Osteocyte (in vitro differentiated cells): ENCODE data around the gene PNCK. TPM values are rescaled to one million over a fixed set of nuclear protein-coding genes. Genes with fewer than 3 reads are reported as not detected.

ENCODE experiments used
- DNase-seq: peaks from one replicate; pipeline ENCODE4 v3.0.0; 2021; ENCODE audit warnings: mixed read lengths; ENCODE audit not compliant: unreplicated experiment; ENCODE audit errors: extremely low spot score
- H3K27ac Mint-ChIP-seq: one replicate; pipeline ENCODE4 v1.8.0; 2021; ENCODE audit warnings: mild to moderate bottlenecking, mixed read lengths; ENCODE audit not compliant: unreplicated experiment
- H3K27me3 Mint-ChIP-seq: one replicate; pipeline ENCODE4 v1.8.0; 2021; ENCODE audit warnings: mixed read lengths; ENCODE audit not compliant: unreplicated experiment
- H3K36me3 Mint-ChIP-seq: one replicate; pipeline ENCODE4 v1.8.0; 2021; ENCODE audit warnings: mixed read lengths; ENCODE audit not compliant: unreplicated experiment
- H3K4me1 Mint-ChIP-seq: one replicate; pipeline ENCODE4 v1.8.0; 2021; ENCODE audit warnings: mixed read lengths; ENCODE audit not compliant: unreplicated experiment
- H3K4me3 Mint-ChIP-seq: one replicate; pipeline ENCODE4 v1.8.0; 2021; ENCODE audit warnings: mild to moderate bottlenecking, moderate library complexity, mixed read lengths; ENCODE audit not compliant: unreplicated experiment
- H3K9me3 Mint-ChIP-seq: one replicate; pipeline ENCODE4 v1.8.0; 2021; ENCODE audit warnings: mixed read lengths; ENCODE audit not compliant: unreplicated experiment
- CTCF ChIP-seq: fragments of 200-600 bp; sonication (generic); IDR thresholded peaks from 2 replicates; pipeline ENCODE4 v1.5.0; 2021; ENCODE audit warnings: antibody characterized with exemption, mild to moderate bottlenecking, moderate library complexity
- total RNA-seq: library from RNA; stranded (reverse); gene quantifications from 2 replicates; pipeline ENCODE4 v1.2.1, GENCODE V29; 2021

PNCK gene
- total RNA-seq, 1 donor from 2014 or later: 3.6 TPM

GRCh38 chrX:153648358-153649177, 25.0 kb downstream of the PNCK start:
- Mint-ChIP-seq H3K36me3 (no peaks in the 10 kb centered on the region), H3K4me1 (peaks cover 2% of the 10 kb centered on the region), H3K9me3 (peaks cover 3% of the 10 kb centered on the region), H3K27me3 (peaks cover 20% of the 10 kb centered on the region), H3K4me3 (no peak overlapping the region), H3K27ac (no peak overlapping the region)
- no peak for TF ChIP-seq CTCF
- no peak for DNase-seq

GRCh38 chrX:153647461-153648357, 25.9 kb downstream of the PNCK start:
- Mint-ChIP-seq H3K4me3 (no peak overlapping the region), H3K4me1 (peaks cover 7% of the 10 kb centered on the region), H3K36me3 (no peaks in the 10 kb centered on the region), H3K27me3 (peaks cover 23% of the 10 kb centered on the region), H3K27ac (no peak overlapping the region), H3K9me3 (no peaks in the 10 kb centered on the region)
- TF ChIP-seq CTCF: no peak
- DNase-seq: no peak

DNA sequence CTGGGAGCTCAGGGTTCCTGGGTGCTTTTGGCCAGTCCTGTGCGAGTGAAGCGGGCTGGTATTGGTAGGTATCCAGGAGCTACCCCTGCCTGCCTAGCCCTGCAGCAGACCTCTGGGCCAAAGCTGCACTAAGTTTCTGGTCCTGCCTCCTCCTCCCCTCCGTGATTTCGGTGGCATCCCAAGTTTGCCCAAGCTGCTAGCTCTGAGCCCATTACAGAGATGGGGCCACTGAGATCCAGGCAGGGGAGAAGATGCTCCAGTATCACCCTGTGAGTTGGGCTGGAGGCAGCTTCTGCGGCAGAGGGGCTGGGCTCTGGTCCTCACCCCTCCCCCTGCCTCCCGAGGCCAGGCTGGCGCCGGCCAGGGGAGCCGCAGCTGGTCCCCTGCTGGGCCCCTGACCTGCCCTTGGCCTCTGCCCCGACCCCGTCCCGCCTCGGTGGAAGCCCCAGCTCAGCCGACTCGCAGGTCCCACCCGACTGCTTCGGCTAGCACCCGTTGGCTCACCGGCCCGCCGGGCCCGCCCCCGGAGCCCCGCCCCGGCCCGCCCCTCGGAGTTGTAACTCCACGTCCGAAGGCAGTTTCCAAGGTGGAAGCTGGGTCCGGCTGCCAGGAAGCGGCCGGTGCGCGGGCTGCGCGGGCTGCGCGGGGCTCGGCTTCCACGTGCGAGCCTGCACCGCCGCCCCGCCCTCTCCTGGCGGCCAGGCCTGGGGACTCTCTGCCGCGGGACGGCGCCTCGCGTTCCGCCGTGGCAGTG, 26.8 kb downstream of the PNCK start, which contains the start of gene DUSP9:
Gene DUSP9 (plus strand): TSS at position 584 of the 754 bp plus-strand sequence. CDS start 751 bp downstream, outside the sequence.
- H3K4me3 Mint-ChIP-seq: no peak within 1 kb of the TSS
- H3K9me3 Mint-ChIP-seq: no peaks in the 10 kb centered on the region
- peaks cover 8% of the 10 kb centered on the region for H3K4me1 Mint-ChIP-seq
- no peak within 1 kb of the TSS for H3K27ac Mint-ChIP-seq
- TF ChIP-seq CTCF: no peak
- no peak for DNase-seq
- peaks cover 25% of the 10 kb centered on the region for H3K27me3 Mint-ChIP-seq
- H3K36me3 Mint-ChIP-seq: no peaks in the 10 kb centered on the region

- H3K27me3 Mint-ChIP-seq: peaks cover 29% of the 10 kb centered on the region
Measured at GRCh38 chrX:153645921-153646488, 27.6 kb downstream of the PNCK start.

More at GRCh38 chrX:153645921-153646488, 27.6 kb downstream of the PNCK start:
- Mint-ChIP-seq H3K4me1 (peaks cover 8% of the 10 kb centered on the region), H3K27ac (no peak overlapping the region), H3K9me3 (no peaks in the 10 kb centered on the region), H3K4me3 (no peak overlapping the region), H3K36me3 (no peaks in the 10 kb centered on the region)
- TF ChIP-seq CTCF: no peak
- no peak for DNase-seq
